ENCODE measurements around the gene RPAP3.
A peak's percentile ranks its signal among the peaks of the same experiment; 100 is the strongest.

RPAP3 gene

GRCh38 chr12:47721431-47721973, 15.7 kb upstream of the RPAP3 start:
- DNase-seq = peak; percentile 39

GRCh38 chr12:47718531-47718930, 12.7 kb upstream of the RPAP3 start:
- DNase-seq = no peak

GRCh38 chr12:47717443-47718193, 11.8 kb upstream of the RPAP3 start:
- peak; percentile 90 for DNase-seq

- no peak for DNase-seq
These were observed 11.2 kb upstream of the RPAP3 start for GRCh38 chr12:47717046-47717442.

GRCh38 chr12:47715877-47716548, 10.2 kb upstream of the RPAP3 start:
- no peak for DNase-seq

GRCh38 chr12:47715393-47715876, 9.6 kb upstream of the RPAP3 start:
- peak; percentile 72 for DNase-seq

GRCh38 chr12:47714826-47715386, 9.1 kb upstream of the RPAP3 start:
- DNase-seq = no peak

GRCh38 chr12:47712171-47712570, 6.3 kb upstream of the RPAP3 start:
- no peak for DNase-seq

GRCh38 chr12:47711448-47711847, 5.6 kb upstream of the RPAP3 start:
- DNase-seq = no peak

GRCh38 chr12:47710278-47710677, 4.4 kb upstream of the RPAP3 start:
- DNase-seq = no peak

GRCh38 chr12:47709671-47710070, 3.8 kb upstream of the RPAP3 start:
- DNase-seq = no peak

GRCh38 chr12:47709237-47709636, 3.4 kb upstream of the RPAP3 start:
- no peak for DNase-seq

- DNase-seq = no peak
These were observed 2.2 kb upstream of the RPAP3 start for GRCh38 chr12:47707905-47708543.

- no peak for DNase-seq
These were observed 1.5 kb upstream of the RPAP3 start for GRCh38 chr12:47707355-47707754.

GRCh38 chr12:47705229-47705565, 633 bp downstream of the RPAP3 start:
- DNase-seq = no peak

- DNase-seq = no peak
These were observed 1.1 kb downstream of the RPAP3 start for GRCh38 chr12:47704719-47705118.

GRCh38 chr12:47700263-47700662, 5.6 kb downstream of the RPAP3 start:
- no peak for DNase-seq

GRCh38 chr12:47698631-47699030, 7.2 kb downstream of the RPAP3 start:
- no peak for DNase-seq

GRCh38 chr12:47698055-47698454, 7.8 kb downstream of the RPAP3 start:
- no peak for DNase-seq

- DNase-seq = no peak
These were observed 16.6 kb downstream of the RPAP3 start for GRCh38 chr12:47689215-47689614.

- DNase-seq = no peak
These were observed 18.2 kb downstream of the RPAP3 start for GRCh38 chr12:47687636-47688035.

- peak; percentile 52 for DNase-seq
These were observed 19.1 kb downstream of the RPAP3 start for GRCh38 chr12:47686645-47687240.

- DNase-seq = no peak
These were observed 26.0 kb downstream of the RPAP3 start for GRCh38 chr12:47679785-47680184.
